ENCODE data around the gene HUWE1. TPM values are rescaled to one million over a fixed set of nuclear protein-coding genes. Genes with fewer than 3 reads are reported as not detected.

HUWE1 gene
- total RNA-seq, 1 experiment from 2014 or later = 222 TPM

- Histone ChIP-seq H3K27ac (ENCODE audit: low read depth, low read length, poor library complexity, severe bottlenecking) (no peak overlapping the region), H3K4me3 (ENCODE audit: low read depth, low read length, poor library complexity, severe bottlenecking) (no peak overlapping the region), H3K36me3 (ENCODE audit: insufficient read depth, low read length, poor library complexity, severe bottlenecking) (no peaks in the 10 kb centered on the region), H3K9me3 (ENCODE audit: low read depth, low read length, poor library complexity, severe bottlenecking) (no peaks in the 10 kb centered on the region), H3K27me3 (replicated peaks; ENCODE audit: insufficient read depth, low read depth, low read length, poor library complexity) (no peaks in the 10 kb centered on the region), H3K4me1 (ENCODE audit: insufficient read depth, low read length, poor library complexity, severe bottlenecking) (peaks cover 6% of the 10 kb centered on the region)
- CTCF ChIA-PET = no interaction called here
- no peak for DNase-seq (ENCODE audit: low spot score)
- intact Hi-C loops (cut with micrococcal nuclease; ENCODE audit: unreplicated experiment) = no loop called here
- POLR2A ChIA-PET (ENCODE audit: low non-redundant PET) = no interaction called here
- BruUV-seq (replicated peaks) = no TSS peak
- TF ChIP-seq, protein P1, sequence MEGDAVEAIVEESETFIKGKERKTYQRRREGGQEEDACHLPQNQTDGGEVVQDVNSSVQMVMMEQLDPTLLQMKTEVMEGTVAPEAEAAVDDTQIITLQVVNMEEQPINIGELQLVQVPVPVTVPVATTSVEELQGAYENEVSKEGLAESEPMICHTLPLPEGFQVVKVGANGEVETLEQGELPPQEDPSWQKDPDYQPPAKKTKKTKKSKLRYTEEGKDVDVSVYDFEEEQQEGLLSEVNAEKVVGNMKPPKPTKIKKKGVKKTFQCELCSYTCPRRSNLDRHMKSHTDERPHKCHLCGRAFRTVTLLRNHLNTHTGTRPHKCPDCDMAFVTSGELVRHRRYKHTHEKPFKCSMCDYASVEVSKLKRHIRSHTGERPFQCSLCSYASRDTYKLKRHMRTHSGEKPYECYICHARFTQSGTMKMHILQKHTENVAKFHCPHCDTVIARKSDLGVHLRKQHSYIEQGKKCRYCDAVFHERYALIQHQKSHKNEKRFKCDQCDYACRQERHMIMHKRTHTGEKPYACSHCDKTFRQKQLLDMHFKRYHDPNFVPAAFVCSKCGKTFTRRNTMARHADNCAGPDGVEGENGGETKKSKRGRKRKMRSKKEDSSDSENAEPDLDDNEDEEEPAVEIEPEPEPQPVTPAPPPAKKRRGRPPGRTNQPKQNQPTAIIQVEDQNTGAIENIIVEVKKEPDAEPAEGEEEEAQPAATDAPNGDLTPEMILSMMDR (conservative IDR thresholded peaks at IDR 0.05; ENCODE audit: low read depth, low read length) = no peak
- TF ChIP-seq EZH2 (IDR thresholded peaks at IDR 0.05; ENCODE audit: borderline replicate concordance, low read depth, low read length, poor library complexity, severe bottlenecking) = no peak
Observed at GRCh38 chrX:53717205-53717604, 30.7 kb upstream of the HUWE1 start.

DNA sequence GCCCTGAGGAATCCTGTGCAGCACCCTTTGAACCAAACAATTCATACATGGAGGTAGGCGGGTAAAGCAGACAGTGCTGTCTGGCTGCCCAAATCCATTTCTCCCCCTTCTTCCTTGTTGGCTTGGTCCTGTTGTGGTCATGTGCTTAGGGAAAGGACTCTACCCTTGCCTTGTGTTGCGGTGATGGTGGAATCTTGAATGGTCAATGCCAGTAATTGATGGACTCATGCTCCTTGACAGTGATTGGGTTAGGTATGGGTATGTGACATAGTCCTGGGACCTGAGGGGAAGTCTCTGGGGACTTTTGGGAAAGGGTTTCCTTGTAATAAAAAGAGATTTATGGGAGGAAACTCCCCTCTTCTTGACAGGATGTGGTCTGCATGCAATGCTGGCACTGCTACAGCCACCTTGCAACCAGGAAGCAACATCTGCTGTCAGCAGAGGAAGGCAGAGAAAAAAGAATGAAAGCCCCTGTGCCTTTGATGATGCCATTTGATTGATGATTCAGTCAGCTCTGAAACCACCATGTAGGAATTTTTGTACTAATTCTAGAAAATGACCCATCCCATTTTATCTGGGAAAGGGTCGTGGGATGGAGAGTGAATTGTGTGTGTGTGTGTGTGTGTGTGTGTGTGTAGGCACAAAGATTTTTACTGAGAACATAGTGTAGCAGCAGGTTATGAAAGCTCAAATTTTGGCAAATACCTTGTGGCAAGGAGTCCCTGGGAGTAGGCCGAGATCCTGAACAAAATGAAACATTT lies 30.0 kb upstream of the HUWE1 start:
- ChIA-PET CTCF (no interaction called here), POLR2A (ENCODE audit: low non-redundant PET) (no interaction called here)
- no TSS peak for BruUV-seq (replicated peaks)
- TF ChIP-seq, protein P1 (conservative IDR thresholded peaks at IDR 0.05; ENCODE audit: low read depth, low read length) = no peak
- no peak for TF ChIP-seq EZH2 (IDR thresholded peaks at IDR 0.05; ENCODE audit: borderline replicate concordance, low read depth, low read length, poor library complexity, severe bottlenecking)
- H3K9me3 ChIP-seq (ENCODE audit: low read depth, low read length, poor library complexity, severe bottlenecking) = no peaks in the 10 kb centered on the region
- peaks cover 6% of the 10 kb centered on the region for H3K4me1 ChIP-seq (ENCODE audit: insufficient read depth, low read length, poor library complexity, severe bottlenecking)
- no peak overlapping the region for H3K27ac ChIP-seq (ENCODE audit: low read depth, low read length, poor library complexity, severe bottlenecking)
- no peaks in the 10 kb centered on the region for H3K36me3 ChIP-seq (ENCODE audit: insufficient read depth, low read length, poor library complexity, severe bottlenecking)
- no peak overlapping the region for H3K4me3 ChIP-seq (ENCODE audit: low read depth, low read length, poor library complexity, severe bottlenecking)
- DNase-seq (ENCODE audit: low spot score) = no peak
- intact Hi-C loops (cut with micrococcal nuclease; ENCODE audit: unreplicated experiment) = no loop called here
- no peaks in the 10 kb centered on the region for H3K27me3 ChIP-seq (replicated peaks; ENCODE audit: insufficient read depth, low read depth, low read length, poor library complexity)

DNA sequence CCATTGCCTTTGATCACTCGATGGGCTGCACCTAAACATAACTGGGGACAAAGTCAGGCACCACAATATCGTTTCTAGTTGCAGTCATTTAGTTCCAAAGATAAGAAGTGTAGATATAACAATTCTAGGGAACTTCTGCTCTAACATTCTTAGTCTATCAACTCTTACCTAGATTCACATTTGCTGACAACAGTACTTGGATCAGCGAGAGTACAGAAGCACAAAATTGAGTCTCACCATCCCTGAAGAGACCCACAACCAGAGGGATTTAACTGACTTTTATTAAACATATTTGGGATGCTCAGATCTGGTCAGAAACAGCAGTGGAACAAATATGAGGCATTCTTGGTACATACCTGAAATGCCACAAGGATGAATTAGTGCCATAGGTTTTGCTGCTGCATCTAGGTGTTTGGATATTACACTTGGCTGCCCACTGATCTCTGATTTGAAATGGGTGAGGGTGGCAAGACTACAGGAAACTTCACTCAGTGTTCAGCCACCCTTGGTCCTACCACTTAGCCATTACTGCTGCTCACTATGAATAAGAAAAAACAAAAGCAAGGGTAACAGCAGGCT lies 28.9 kb upstream of the HUWE1 start:
- intact Hi-C loops (cut with micrococcal nuclease; ENCODE audit: unreplicated experiment) = no loop called here
- no peaks in the 10 kb centered on the region for H3K36me3 ChIP-seq (ENCODE audit: insufficient read depth, low read length, poor library complexity, severe bottlenecking)
- H3K4me1 ChIP-seq (ENCODE audit: insufficient read depth, low read length, poor library complexity, severe bottlenecking) = peaks cover 6% of the 10 kb centered on the region
- TF ChIP-seq EZH2 (IDR thresholded peaks at IDR 0.05; ENCODE audit: borderline replicate concordance, low read depth, low read length, poor library complexity, severe bottlenecking) = no peak
- TF ChIP-seq, protein P1 (conservative IDR thresholded peaks at IDR 0.05; ENCODE audit: low read depth, low read length) = no peak
- H3K27me3 ChIP-seq (replicated peaks; ENCODE audit: insufficient read depth, low read depth, low read length, poor library complexity) = no peaks in the 10 kb centered on the region
- no peak for DNase-seq (ENCODE audit: low spot score)
- H3K4me3 ChIP-seq (ENCODE audit: low read depth, low read length, poor library complexity, severe bottlenecking) = no peak overlapping the region
- BruUV-seq (replicated peaks) = no TSS peak
- ChIA-PET CTCF (no interaction called here), POLR2A (ENCODE audit: low non-redundant PET) (no interaction called here)
- no peak overlapping the region for H3K27ac ChIP-seq (ENCODE audit: low read depth, low read length, poor library complexity, severe bottlenecking)
- no peaks in the 10 kb centered on the region for H3K9me3 ChIP-seq (ENCODE audit: low read depth, low read length, poor library complexity, severe bottlenecking)

Data from A673 (cell line).